ENCODE results near the gene MYLK3.

MYLK3 gene

GRCh38 chr16:46739934-46740333 lies 8.2 kb downstream of the MYLK3 start:
- Histone ChIP-seq H3K9me3 (ENCODE audit: control insufficient read depth, low read length) (no peaks in the 10 kb centered on the region), H3K27ac (ENCODE audit: insufficient read depth, low read depth, low read length, poor library complexity, severe bottlenecking) (no peak overlapping the region), H3K27me3 (ENCODE audit: control insufficient read depth, insufficient read depth, low read length, poor library complexity, severe bottlenecking) (no peaks in the 10 kb centered on the region), H3K36me3 (ENCODE audit: control insufficient read depth, insufficient read depth, low read length) (no peaks in the 10 kb centered on the region), H3K4me1 (ENCODE audit: control insufficient read depth, insufficient read depth, low read length) (no peaks in the 10 kb centered on the region), H3K4me3 (ENCODE audit: insufficient read depth, low read depth, low read length) (no peak overlapping the region)
- WGBS, 2 experiments, result 80 to 87% methylated on average over 2 of the region's 2 CpGs

GRCh38 chr16:46737621-46738214 lies 10.4 kb downstream of the MYLK3 start:
- Histone ChIP-seq H3K9me3 (ENCODE audit: control insufficient read depth, low read length) (no peaks in the 10 kb centered on the region), H3K36me3 (ENCODE audit: control insufficient read depth, insufficient read depth, low read length) (no peaks in the 10 kb centered on the region), H3K27ac (ENCODE audit: insufficient read depth, low read depth, low read length, poor library complexity, severe bottlenecking) (no peak overlapping the region), H3K4me1 (ENCODE audit: control insufficient read depth, insufficient read depth, low read length) (no peaks in the 10 kb centered on the region), H3K4me3 (ENCODE audit: insufficient read depth, low read depth, low read length) (no peak overlapping the region), H3K27me3 (ENCODE audit: control insufficient read depth, insufficient read depth, low read length, poor library complexity, severe bottlenecking) (no peaks in the 10 kb centered on the region)
- WGBS, 2 experiments, result 90 to 92% methylated on average over 14 of the region's 14 CpGs

DNA sequence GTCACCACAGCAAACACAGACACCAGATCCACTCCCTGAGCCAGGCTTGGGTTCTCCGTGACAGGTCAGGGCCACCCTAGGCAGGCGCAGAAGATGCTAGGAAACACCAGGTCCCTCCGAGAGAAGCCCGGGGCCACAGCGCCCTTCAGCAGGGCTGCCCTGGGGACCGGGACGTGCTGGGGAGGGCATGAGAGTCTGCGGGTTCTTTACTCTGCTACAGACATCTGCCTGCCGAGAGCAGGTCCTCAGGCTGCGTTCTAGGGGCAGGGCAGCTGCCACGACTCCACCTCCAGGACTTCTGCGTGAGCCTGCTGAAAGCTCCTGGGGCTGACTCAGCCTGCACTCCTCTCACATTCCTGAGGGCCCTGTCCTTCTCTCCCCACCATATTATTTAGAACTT lies 11.4 kb downstream of the MYLK3 start:
- Histone ChIP-seq H3K4me3 (ENCODE audit: insufficient read depth, low read depth, low read length) (no peak overlapping the region), H3K27ac (ENCODE audit: insufficient read depth, low read depth, low read length, poor library complexity, severe bottlenecking) (no peak overlapping the region), H3K27me3 (ENCODE audit: control insufficient read depth, insufficient read depth, low read length, poor library complexity, severe bottlenecking) (no peaks in the 10 kb centered on the region), H3K4me1 (ENCODE audit: control insufficient read depth, insufficient read depth, low read length) (no peaks in the 10 kb centered on the region), H3K36me3 (ENCODE audit: control insufficient read depth, insufficient read depth, low read length) (no peaks in the 10 kb centered on the region), H3K9me3 (ENCODE audit: control insufficient read depth, low read length) (no peaks in the 10 kb centered on the region)
- 76 to 77% methylated on average over 12 of the region's 12 CpGs for WGBS, 2 experiments

GRCh38 chr16:46733319-46733830 lies 14.8 kb downstream of the MYLK3 start:
- 89 to 93% methylated on average over 9 of the region's 9 CpGs for WGBS, 2 experiments
- Histone ChIP-seq H3K27me3 (ENCODE audit: control insufficient read depth, insufficient read depth, low read length, poor library complexity, severe bottlenecking) (no peaks in the 10 kb centered on the region), H3K27ac (ENCODE audit: insufficient read depth, low read depth, low read length, poor library complexity, severe bottlenecking) (no peak overlapping the region), H3K36me3 (ENCODE audit: control insufficient read depth, insufficient read depth, low read length) (no peaks in the 10 kb centered on the region), H3K4me3 (ENCODE audit: insufficient read depth, low read depth, low read length) (no peak overlapping the region), H3K9me3 (ENCODE audit: control insufficient read depth, low read length) (no peaks in the 10 kb centered on the region), H3K4me1 (ENCODE audit: control insufficient read depth, insufficient read depth, low read length) (no peaks in the 10 kb centered on the region)

GRCh38 chr16:46732561-46732960 lies 15.6 kb downstream of the MYLK3 start:
- no peak overlapping the region for H3K4me3 ChIP-seq (ENCODE audit: insufficient read depth, low read depth, low read length)
- no peaks in the 10 kb centered on the region for H3K27me3 ChIP-seq (ENCODE audit: control insufficient read depth, insufficient read depth, low read length, poor library complexity, severe bottlenecking)

GRCh38 chr16:46731691-46732555 lies 16.2 kb downstream of the MYLK3 start:
- no peak overlapping the region for H3K27ac ChIP-seq (ENCODE audit: insufficient read depth, low read depth, low read length, poor library complexity, severe bottlenecking)
- H3K9me3 ChIP-seq (ENCODE audit: control insufficient read depth, low read length), result no peaks in the 10 kb centered on the region
- 91 to 92% methylated on average over 23 of the region's 23 CpGs for WGBS, 2 experiments
- no peaks in the 10 kb centered on the region for H3K36me3 ChIP-seq (ENCODE audit: control insufficient read depth, insufficient read depth, low read length)
- H3K4me1 ChIP-seq (ENCODE audit: control insufficient read depth, insufficient read depth, low read length), result no peaks in the 10 kb centered on the region
- H3K27me3 ChIP-seq (ENCODE audit: control insufficient read depth, insufficient read depth, low read length, poor library complexity, severe bottlenecking), result no peaks in the 10 kb centered on the region
- H3K4me3 ChIP-seq (ENCODE audit: insufficient read depth, low read depth, low read length), result no peak overlapping the region

More at GRCh38 chr16:46732561-46732960, 15.6 kb downstream of the MYLK3 start:
- 91 to 92% methylated on average over 4 of the region's 4 CpGs for WGBS, 2 experiments
- Histone ChIP-seq H3K9me3 (ENCODE audit: control insufficient read depth, low read length) (no peaks in the 10 kb centered on the region), H3K27ac (ENCODE audit: insufficient read depth, low read depth, low read length, poor library complexity, severe bottlenecking) (no peak overlapping the region), H3K36me3 (ENCODE audit: control insufficient read depth, insufficient read depth, low read length) (no peaks in the 10 kb centered on the region), H3K4me1 (ENCODE audit: control insufficient read depth, insufficient read depth, low read length) (no peaks in the 10 kb centered on the region)

DNA sequence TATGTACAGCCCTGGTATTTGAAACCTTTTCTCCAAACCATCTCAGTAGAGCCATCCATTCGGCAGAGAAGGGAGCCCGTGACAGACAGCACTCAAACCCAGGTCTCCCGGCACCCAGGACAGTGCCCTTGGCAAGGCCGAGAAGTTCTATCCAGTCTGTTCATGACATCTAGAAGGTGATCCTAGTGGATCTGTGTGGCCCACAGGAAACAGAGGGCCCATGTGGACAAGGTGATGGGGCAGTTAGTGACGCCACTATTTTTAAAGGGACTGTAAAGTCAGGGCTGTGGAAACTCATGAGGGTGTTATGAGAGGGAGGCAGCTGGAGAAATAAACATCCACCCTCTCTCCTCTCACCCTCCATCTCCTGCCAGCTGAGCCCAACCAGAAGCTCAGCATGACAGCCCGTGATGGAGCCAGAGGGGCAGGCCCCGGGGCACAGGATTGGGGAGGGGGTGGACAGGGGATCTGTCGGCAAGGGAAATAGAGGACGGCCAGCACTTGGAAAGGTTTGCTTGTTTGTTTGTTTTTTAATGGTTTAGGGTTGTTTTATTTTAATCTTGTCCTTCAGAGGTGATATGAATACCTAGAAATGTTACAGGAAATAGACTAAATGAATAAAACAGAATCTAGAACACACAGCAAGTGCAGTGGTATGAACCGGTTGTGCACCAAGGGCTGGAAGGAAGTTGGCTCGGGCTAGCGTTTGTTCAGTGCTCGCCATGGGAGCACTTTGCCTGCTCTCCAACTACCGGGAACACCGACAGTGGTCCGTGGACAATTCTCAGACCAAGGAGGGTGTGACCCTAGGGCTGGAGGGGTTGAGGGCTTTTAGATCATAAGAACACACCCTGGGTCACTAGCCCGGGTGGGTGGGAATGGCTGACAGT lies 17.1 kb downstream of the MYLK3 start:
- 87 to 89% methylated on average over 17 of the region's 17 CpGs for WGBS, 2 experiments
- H3K9me3 ChIP-seq (ENCODE audit: control insufficient read depth, low read length), result no peaks in the 10 kb centered on the region

GRCh38 chr16:46730126-46730525 lies 18.0 kb downstream of the MYLK3 start:
- no peaks in the 10 kb centered on the region for H3K9me3 ChIP-seq (ENCODE audit: control insufficient read depth, low read length)
- 91 to 96% methylated on average over 8 of the region's 8 CpGs for WGBS, 2 experiments
- no peak overlapping the region for H3K27ac ChIP-seq (ENCODE audit: insufficient read depth, low read depth, low read length, poor library complexity, severe bottlenecking)
- H3K4me3 ChIP-seq (ENCODE audit: insufficient read depth, low read depth, low read length), result no peak overlapping the region
- H3K4me1 ChIP-seq (ENCODE audit: control insufficient read depth, insufficient read depth, low read length), result no peaks in the 10 kb centered on the region
- H3K36me3 ChIP-seq (ENCODE audit: control insufficient read depth, insufficient read depth, low read length), result no peaks in the 10 kb centered on the region
- H3K27me3 ChIP-seq (ENCODE audit: control insufficient read depth, insufficient read depth, low read length, poor library complexity, severe bottlenecking), result no peaks in the 10 kb centered on the region

More for the DNA sequence above, 17.1 kb downstream of the MYLK3 start:
- Histone ChIP-seq H3K27ac (ENCODE audit: insufficient read depth, low read depth, low read length, poor library complexity, severe bottlenecking) (no peak overlapping the region), H3K4me1 (ENCODE audit: control insufficient read depth, insufficient read depth, low read length) (no peaks in the 10 kb centered on the region), H3K36me3 (ENCODE audit: control insufficient read depth, insufficient read depth, low read length) (no peaks in the 10 kb centered on the region), H3K27me3 (ENCODE audit: control insufficient read depth, insufficient read depth, low read length, poor library complexity, severe bottlenecking) (no peaks in the 10 kb centered on the region), H3K4me3 (ENCODE audit: insufficient read depth, low read depth, low read length) (no peak overlapping the region)

DNA sequence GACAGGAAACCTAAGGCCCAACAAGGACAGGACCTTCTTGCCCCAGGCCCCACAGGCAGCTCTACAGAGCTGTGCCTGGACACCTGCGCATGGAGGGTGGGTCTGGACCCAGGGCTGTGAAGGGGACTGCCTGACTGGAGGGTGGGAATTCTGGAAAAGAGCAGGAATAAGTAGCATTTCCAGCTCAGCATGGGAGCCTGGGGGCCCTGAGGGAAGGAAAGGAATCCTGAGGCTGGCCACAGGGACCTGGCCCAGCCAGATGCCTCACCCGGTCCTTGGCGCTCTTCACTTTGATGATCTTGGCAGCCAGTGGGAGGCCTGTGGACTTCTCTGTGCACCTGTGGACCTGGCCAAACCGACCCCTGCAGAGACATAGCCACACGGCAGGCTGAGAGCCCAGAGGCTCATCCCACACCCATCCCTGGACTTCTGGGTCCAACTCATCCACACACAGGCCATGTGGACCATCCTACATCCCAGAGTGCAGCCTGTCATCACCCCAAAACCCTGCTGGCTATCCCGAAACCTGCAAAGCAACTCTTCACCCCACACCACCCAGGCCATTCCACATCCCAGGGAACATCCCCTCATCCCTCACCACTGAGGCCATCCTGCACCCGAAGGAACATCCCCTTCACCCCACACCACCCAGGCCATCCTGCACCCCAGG lies 18.7 kb downstream of the MYLK3 start:
- no peaks in the 10 kb centered on the region for H3K9me3 ChIP-seq (ENCODE audit: control insufficient read depth, low read length)
- no peak overlapping the region for H3K27ac ChIP-seq (ENCODE audit: insufficient read depth, low read depth, low read length, poor library complexity, severe bottlenecking)
- WGBS, 2 experiments, result 90% methylated on average over 7 of the region's 7 CpGs
- no peaks in the 10 kb centered on the region for H3K27me3 ChIP-seq (ENCODE audit: control insufficient read depth, insufficient read depth, low read length, poor library complexity, severe bottlenecking)
- H3K4me1 ChIP-seq (ENCODE audit: control insufficient read depth, insufficient read depth, low read length), result no peaks in the 10 kb centered on the region
- H3K36me3 ChIP-seq (ENCODE audit: control insufficient read depth, insufficient read depth, low read length), result no peaks in the 10 kb centered on the region
- no peak overlapping the region for H3K4me3 ChIP-seq (ENCODE audit: insufficient read depth, low read depth, low read length)
